SK-N-SH (cell line): ENCODE measurements around the gene BCO1. TPM values are rescaled to one million over a fixed set of nuclear protein-coding genes. Genes with fewer than 3 reads are reported as not detected.

Source experiments
- CTCF ChIA-PET: fragments of 300-600, 350-600 bp; formaldehyde crosslinking; extraction: SDS; loops from one replicate; lab custom pipeline; 2021; lab: Yijun Ruan, JAX
- POLR2A ChIA-PET: fragments of 350-600 bp; sonication (Branson Sonifier 250); formaldehyde crosslinking; extraction: SDS; loops from one replicate; lab custom pipeline; 2020; ENCODE audit warnings: antibody characterized with exemption, inconsistent platforms; lab: Yijun Ruan, JAX
- DNase-seq: peaks from one replicate; pipeline ENCODE4 v3.0.0; 2012
- H2AFZ ChIP-seq: fragments of 200-600 bp; sonication (generic); 2 replicates; pipeline ENCODE4 v1.8.1; 2016; ENCODE audit warnings: antibody characterized with exemption, mild to moderate bottlenecking, low read depth
- H3F3A ChIP-seq: fragments of 200-600 bp; sonication (generic); replicated peaks from 2 replicates; pipeline ENCODE3; 2016; ENCODE audit warnings: antibody characterized with exemption, mild to moderate bottlenecking; ENCODE audit not compliant: insufficient read depth
- H3K27ac ChIP-seq, 2 experiments: fragments of 200-500 bp in 1 of 2; fragments of 200-600 bp in 1 of 2; sonication (Bioruptor generic) in 1 of 2; sonication (generic), shearing (Covaris generic) in 1 of 2; 2 replicates each; pipeline versions ENCODE4 v1.5.1 to v1.6.1; 2014 to 2016; ENCODE audit warnings: low read depth in 2 of 2, inconsistent platforms in 1 of 2, low read length in 1 of 2, mild to moderate bottlenecking in 1 of 2, mixed read lengths in 1 of 2
- H3K27me3 ChIP-seq: fragments of 200-600 bp; sonication (generic), shearing (Covaris generic); 2 replicates; pipeline ENCODE4 v1.6.1; 2016; ENCODE audit warnings: mixed run types; ENCODE audit not compliant: insufficient read depth
- H3K36me3 ChIP-seq, 2 experiments: fragments of 200-500 bp in 1 of 2; fragments of 200-600 bp in 1 of 2; sonication (Bioruptor generic) in 1 of 2; sonication (generic) in 1 of 2; replicated peaks in 1 of 2; 2 replicates each; pipeline versions ENCODE3 to v1.5.1; 2014 to 2016; ENCODE audit warnings: low read length in 1 of 2, mild to moderate bottlenecking in 1 of 2; ENCODE audit not compliant: insufficient read depth in 2 of 2, control insufficient read depth in 1 of 2
- H3K4me1 ChIP-seq, 2 experiments: fragments of 200-500 bp in 1 of 2; fragments of 200-600 bp in 1 of 2; sonication (Bioruptor generic) in 1 of 2; sonication (generic), shearing (Covaris generic) in 1 of 2; 2 replicates each; pipeline versions ENCODE4 v1.5.1 to v1.6.1; 2014 to 2016; ENCODE audit warnings: low read depth in 1 of 2, low read length in 1 of 2, mixed run types in 1 of 2; ENCODE audit not compliant: insufficient read depth in 2 of 2, control insufficient read depth in 1 of 2
- H3K4me2 ChIP-seq: fragments of 200-600 bp; sonication (generic), shearing (Covaris generic); 2 replicates; pipeline ENCODE4 v1.6.1; 2017; ENCODE audit warnings: mixed run types
- H3K4me3 ChIP-seq, 2 experiments: fragments of 200-500 bp in 1 of 2; fragments of 200-600 bp in 1 of 2; sonication (Bioruptor generic) in 1 of 2; sonication (generic), shearing (Covaris generic) in 1 of 2; 2 replicates each; pipeline versions ENCODE4 v1.5.1 to v1.8.1; 2014 to 2016; ENCODE audit warnings: low read depth in 2 of 2, inconsistent platforms in 1 of 2, low read length in 1 of 2, mild to moderate bottlenecking in 1 of 2, mixed read lengths in 1 of 2, moderate library complexity in 1 of 2
- H3K79me2 ChIP-seq: fragments of 200-600 bp; sonication (generic); 2 replicates; pipeline ENCODE4 v1.8.1; 2017; ENCODE audit warnings: mild to moderate bottlenecking; ENCODE audit not compliant: insufficient read depth
- H3K9ac ChIP-seq: fragments of 200-600 bp; sonication (generic); 2 replicates; pipeline ENCODE4 v1.6.1; 2017; ENCODE audit warnings: mixed run types
- H3K9me2 ChIP-seq: fragments of 200-600 bp; sonication (generic); 2 replicates; pipeline ENCODE4 v1.6.1; 2017; ENCODE audit warnings: mixed run types
- H3K9me3 ChIP-seq: fragments of 200-600 bp; sonication (generic); 2 replicates; pipeline ENCODE4 v1.6.1; 2017; ENCODE audit warnings: mixed run types, mild to moderate bottlenecking, moderate library complexity
- H4K20me1 ChIP-seq: fragments of 200-600 bp; sonication (generic); 2 replicates; pipeline ENCODE4 v1.6.1; 2017; ENCODE audit warnings: mild to moderate bottlenecking, mixed run types; ENCODE audit not compliant: insufficient read depth
- CTCF ChIP-seq: fragments of 200-600 bp; sonication (generic); IDR thresholded peaks from 2 replicates; pipeline ENCODE4 v1.6.1; 2017; ENCODE audit warnings: antibody characterized with exemption, mild to moderate bottlenecking, moderate library complexity
- FOXJ3 ChIP-seq: sonication (generic); formaldehyde crosslinking; IDR thresholded peaks from 2 replicates; pipeline ENCODE4 v1.5.1; 2020; ENCODE audit warnings: mild to moderate bottlenecking, missing genetic modification reagents
- MAX ChIP-seq: IDR thresholded peaks from 2 replicates; pipeline ENCODE4 v1.4.0; 2012; ENCODE audit warnings: low read depth
- MEF2A ChIP-seq: IDR thresholded peaks from 2 replicates; pipeline ENCODE4 v1.4.0; 2012; ENCODE audit warnings: low read depth, borderline replicate concordance
- NFIC ChIP-seq: IDR thresholded peaks from 2 replicates; pipeline ENCODE4 v1.4.0; 2012; ENCODE audit warnings: borderline replicate concordance
- NRF1 ChIP-seq: IDR thresholded peaks from 2 replicates; pipeline ENCODE4 v1.6.1; 2012; ENCODE audit warnings: low read depth, mild to moderate bottlenecking, low read length
- PBX3 ChIP-seq: IDR thresholded peaks from 2 replicates; pipeline ENCODE4; 2012
- POLR2AphosphoS5 ChIP-seq: IDR thresholded peaks from 2 replicates; pipeline ENCODE4 v1.6.1; 2012; ENCODE audit warnings: low read depth, low read length
- RFX5 ChIP-seq: IDR thresholded peaks from 2 replicates; pipeline ENCODE4 v1.6.1; 2012; ENCODE audit warnings: mild to moderate bottlenecking, improper control_type of control experiment, low read length
- SMC3 ChIP-seq: IDR thresholded peaks from 2 replicates; pipeline ENCODE4 v1.6.1; 2012; ENCODE audit warnings: low read depth, low read length, improper control_type of control experiment
- TAF1 ChIP-seq: IDR thresholded peaks from 2 replicates; pipeline ENCODE4 v1.6.1; 2012; ENCODE audit warnings: low read depth, mild to moderate bottlenecking, low read length, moderate library complexity, borderline replicate concordance
- TCF12 ChIP-seq: IDR thresholded peaks from 2 replicates; pipeline ENCODE4 v1.4.0; 2012
- TEAD4 ChIP-seq: IDR thresholded peaks from 2 replicates; pipeline ENCODE4 v1.4.0; 2012; ENCODE audit warnings: mild to moderate bottlenecking, borderline replicate concordance; ENCODE audit not compliant: insufficient read depth
- YY1 ChIP-seq: IDR thresholded peaks from 2 replicates; pipeline ENCODE4 v1.4.0; 2012; ENCODE audit warnings: low read depth, mild to moderate bottlenecking
- WGBS: methylation state at CpG from one replicate; pipeline ENCODE4 v1.1.6; 2017; ENCODE audit warnings: low lambda C conversion rate; 5-methylcytosine and 5-hydroxymethylcytosine counted together
- polyA plus RNA-seq, 3 experiments: library from polyadenylated mRNA; depleted of rRNA; stranded (reverse); fragments of >200 nt; gene quantifications; 2 replicates each; pipeline ENCODE4 v1.2.3, GENCODE V29; 2012
- TF ChIP-seq, protein P1 (sequence below): IDR thresholded peaks from 2 replicates; pipeline ENCODE4 v1.4.0; 2012; ENCODE audit warnings: low read depth, borderline replicate concordance
- TF ChIP-seq, protein P2 (sequence below): fragments of 150-350 bp; IDR thresholded peaks from 2 replicates; pipeline ENCODE4 v1.6.1; 2017; ENCODE audit warnings: antibody characterized with exemption, low read length, low read depth, borderline replicate concordance
- TF ChIP-seq, protein P3 (sequence below): IDR thresholded peaks from 2 replicates; pipeline ENCODE4 v1.4.0; 2012; ENCODE audit warnings: low read depth, borderline replicate concordance
- TF ChIP-seq, protein P4 (sequence below): fragments of 150-350 bp; IDR thresholded peaks from 2 replicates; pipeline ENCODE4 v1.6.1; 2016; ENCODE audit warnings: mild to moderate bottlenecking, low read depth, low read length

Gene BCO1
- polyA plus RNA-seq, 1 of the 3 experiments (the other 2 are of a cell fraction), result 0.02 TPM

DNA sequence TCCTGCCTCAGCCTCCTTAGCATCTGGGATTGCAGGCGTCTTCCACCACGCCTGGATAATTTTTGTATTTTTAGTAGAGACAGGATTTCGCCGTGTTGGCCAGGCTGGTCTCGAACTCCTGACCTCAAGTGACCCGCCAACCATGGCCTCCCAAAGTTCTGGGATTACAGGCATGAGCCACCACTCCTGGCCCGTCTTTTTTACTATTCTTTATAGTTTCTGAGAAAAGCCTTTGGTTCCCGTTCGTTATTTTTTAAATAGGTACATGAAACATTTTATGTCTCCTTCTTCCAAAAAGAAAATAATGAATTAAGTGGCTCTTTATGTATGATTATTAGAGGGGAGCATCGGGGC is 570 bp upstream of the BCO1 start (continued):
- TF ChIP-seq MAX (no peak), POLR2AphosphoS5 (no peak)

DNA sequence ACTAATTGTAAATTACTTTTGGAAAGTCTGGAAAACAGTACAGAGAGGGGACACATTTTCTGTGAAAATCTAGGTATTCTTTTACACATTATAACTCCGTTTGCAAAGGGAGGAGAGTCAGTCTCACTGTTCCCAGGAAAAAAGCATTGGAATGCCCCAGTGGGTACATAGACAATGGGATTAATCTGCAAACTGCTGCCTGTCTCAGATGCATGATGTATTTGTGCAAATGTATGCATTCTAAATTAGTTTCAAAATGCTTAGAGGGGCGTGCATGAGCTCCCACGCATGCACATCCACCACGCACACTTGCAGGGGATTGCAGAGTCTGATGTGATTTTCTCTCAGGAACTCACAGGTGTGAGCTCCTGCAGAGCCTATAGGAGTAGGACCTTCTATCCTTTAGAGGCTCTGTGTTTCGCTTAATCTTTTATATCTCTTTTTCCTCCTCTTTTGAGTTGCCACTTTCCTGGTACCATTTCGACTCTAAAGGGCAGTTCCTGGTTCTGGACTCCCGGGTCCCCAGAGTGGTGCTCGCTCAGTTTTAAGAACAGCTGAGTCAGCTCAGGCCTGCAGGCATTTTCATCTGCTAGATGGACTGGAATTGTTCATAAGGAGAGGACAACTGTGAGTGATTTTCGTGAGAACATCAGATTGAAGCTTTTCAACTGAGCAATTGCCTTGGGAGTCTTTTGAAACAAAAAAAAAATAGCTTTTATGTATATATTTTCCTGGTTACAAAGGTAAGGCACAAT is 1.1 kb downstream of the BCO1 start:
- H3K4me3 ChIP-seq, result no peak overlapping the region
- TF ChIP-seq YY1 (no peak), TCF12 (no peak), FOXJ3 (CRISPR knock-in tag) (no peak), NFIC (no peak), PBX3 (no peak), SMC3 (no peak), NRF1 (no peak), TAF1 (no peak), CTCF (no peak), MEF2A (no peak), MAX (no peak), TEAD4 (no peak), RFX5 (no peak)
- TF ChIP-seq, protein P1, sequence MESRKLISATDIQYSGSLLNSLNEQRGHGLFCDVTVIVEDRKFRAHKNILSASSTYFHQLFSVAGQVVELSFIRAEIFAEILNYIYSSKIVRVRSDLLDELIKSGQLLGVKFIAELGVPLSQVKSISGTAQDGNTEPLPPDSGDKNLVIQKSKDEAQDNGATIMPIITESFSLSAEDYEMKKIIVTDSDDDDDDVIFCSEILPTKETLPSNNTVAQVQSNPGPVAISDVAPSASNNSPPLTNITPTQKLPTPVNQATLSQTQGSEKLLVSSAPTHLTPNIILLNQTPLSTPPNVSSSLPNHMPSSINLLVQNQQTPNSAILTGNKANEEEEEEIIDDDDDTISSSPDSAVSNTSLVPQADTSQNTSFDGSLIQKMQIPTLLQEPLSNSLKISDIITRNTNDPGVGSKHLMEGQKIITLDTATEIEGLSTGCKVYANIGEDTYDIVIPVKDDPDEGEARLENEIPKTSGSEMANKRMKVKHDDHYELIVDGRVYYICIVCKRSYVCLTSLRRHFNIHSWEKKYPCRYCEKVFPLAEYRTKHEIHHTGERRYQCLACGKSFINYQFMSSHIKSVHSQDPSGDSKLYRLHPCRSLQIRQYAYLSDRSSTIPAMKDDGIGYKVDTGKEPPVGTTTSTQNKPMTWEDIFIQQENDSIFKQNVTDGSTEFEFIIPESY, result no peak
- TF ChIP-seq, protein P2, sequence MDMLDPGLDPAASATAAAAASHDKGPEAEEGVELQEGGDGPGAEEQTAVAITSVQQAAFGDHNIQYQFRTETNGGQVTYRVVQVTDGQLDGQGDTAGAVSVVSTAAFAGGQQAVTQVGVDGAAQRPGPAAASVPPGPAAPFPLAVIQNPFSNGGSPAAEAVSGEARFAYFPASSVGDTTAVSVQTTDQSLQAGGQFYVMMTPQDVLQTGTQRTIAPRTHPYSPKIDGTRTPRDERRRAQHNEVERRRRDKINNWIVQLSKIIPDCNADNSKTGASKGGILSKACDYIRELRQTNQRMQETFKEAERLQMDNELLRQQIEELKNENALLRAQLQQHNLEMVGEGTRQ, result no peak
- TF ChIP-seq, protein P3, sequence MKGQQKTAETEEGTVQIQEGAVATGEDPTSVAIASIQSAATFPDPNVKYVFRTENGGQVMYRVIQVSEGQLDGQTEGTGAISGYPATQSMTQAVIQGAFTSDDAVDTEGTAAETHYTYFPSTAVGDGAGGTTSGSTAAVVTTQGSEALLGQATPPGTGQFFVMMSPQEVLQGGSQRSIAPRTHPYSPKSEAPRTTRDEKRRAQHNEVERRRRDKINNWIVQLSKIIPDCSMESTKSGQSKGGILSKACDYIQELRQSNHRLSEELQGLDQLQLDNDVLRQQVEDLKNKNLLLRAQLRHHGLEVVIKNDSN, result no peak
- TF ChIP-seq, protein P4, sequence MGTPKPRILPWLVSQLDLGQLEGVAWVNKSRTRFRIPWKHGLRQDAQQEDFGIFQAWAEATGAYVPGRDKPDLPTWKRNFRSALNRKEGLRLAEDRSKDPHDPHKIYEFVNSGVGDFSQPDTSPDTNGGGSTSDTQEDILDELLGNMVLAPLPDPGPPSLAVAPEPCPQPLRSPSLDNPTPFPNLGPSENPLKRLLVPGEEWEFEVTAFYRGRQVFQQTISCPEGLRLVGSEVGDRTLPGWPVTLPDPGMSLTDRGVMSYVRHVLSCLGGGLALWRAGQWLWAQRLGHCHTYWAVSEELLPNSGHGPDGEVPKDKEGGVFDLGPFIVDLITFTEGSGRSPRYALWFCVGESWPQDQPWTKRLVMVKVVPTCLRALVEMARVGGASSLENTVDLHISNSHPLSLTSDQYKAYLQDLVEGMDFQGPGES, result no peak

More for the DNA sequence above, 1.1 kb downstream of the BCO1 start:
- Histone ChIP-seq H3K79me2 (no peaks in the 10 kb centered on the region), H3K9me3 (no peaks in the 10 kb centered on the region), H3K9ac (no peak overlapping the region), H3K27me3 (no peaks in the 10 kb centered on the region), H2AFZ (no peak overlapping the region), H3F3A (no peaks in the 10 kb centered on the region), H3K4me2 (no peak overlapping the region), H4K20me1 (no peaks in the 10 kb centered on the region), H3K9me2 (no peaks in the 10 kb centered on the region), H3K27ac (no peak overlapping the region), H3K36me3 (no peaks in the 10 kb centered on the region), H3K4me1 (no peaks in the 10 kb centered on the region)
- DNase-seq, result no peak
- ChIA-PET CTCF (interaction anchor here (0.6 kb wide), 1 partner anchor 101 kb away, joined by 3 read pairs; no protein-coding TSS in a partner anchor), POLR2A (no interaction called here)
- 70% methylated on average over 7 of the region's 9 CpGs for WGBS
